H1 (cell line): Measurements from ENCODE around the gene DOCK8. TPM values are rescaled to one million over a fixed set of nuclear protein-coding genes. Genes with fewer than 3 reads are reported as not detected.

Source experiments
- CTCF ChIA-PET: fragments of 300-600 bp; sonication (Branson Sonifier 250); formaldehyde crosslinking; loops from one replicate; lab custom pipeline; 2021; ENCODE audit not compliant: partially characterized antibody; lab: Charles Lee
- POLR2A ChIA-PET: fragments of 300-600 bp; sonication (Branson Sonifier 250); formaldehyde crosslinking; loops from one replicate; lab custom pipeline; 2021; ENCODE audit warnings: inconsistent platforms; ENCODE audit not compliant: partially characterized antibody; lab: Charles Lee
- DNase-seq, 2 experiments: peaks; one replicate each; pipeline versions ENCODE4 v3.0.0 to v3.0.0-alpha.2; 2010 to 2022; ENCODE audit warnings: low spot score in 2 of 2, low read depth in 1 of 2, mixed read lengths in 1 of 2
- FAIRE-seq: peaks from 2 replicates; lab custom pipeline; 2011; peaks lifted over from hg19 to GRCh38; lab: Jason Lieb, UNC
- H2AFZ ChIP-seq: 2 replicates; pipeline ENCODE4 v1.8.1; 2012; ENCODE audit warnings: low read length, inconsistent platforms
- H2AK5ac ChIP-seq: 2 replicates; pipeline ENCODE4 v1.6.1; 2013; ENCODE audit warnings: low read depth, low read length
- H2BK120ac ChIP-seq: replicated peaks from 2 replicates; pipeline ENCODE3; 2013; ENCODE audit warnings: low read depth, low read length, inconsistent platforms
- H2BK12ac ChIP-seq: 2 replicates; pipeline ENCODE4 v1.6.1; 2013; ENCODE audit warnings: low read depth, low read length
- H2BK15ac ChIP-seq: 2 replicates; pipeline ENCODE4 v1.6.1; 2013; ENCODE audit warnings: low read length
- H2BK20ac ChIP-seq: 2 replicates; pipeline ENCODE4 v1.6.1; 2013; ENCODE audit warnings: low read length
- H2BK5ac ChIP-seq: 2 replicates; pipeline ENCODE4 v1.6.1; 2013; ENCODE audit warnings: low read depth, low read length
- H3K14ac ChIP-seq: 2 replicates; pipeline ENCODE4 v1.6.1; 2013; ENCODE audit warnings: inconsistent platforms; ENCODE audit not compliant: insufficient read length
- H3K18ac ChIP-seq: 2 replicates; pipeline ENCODE4 v1.6.1; 2013; ENCODE audit warnings: low read length; ENCODE audit errors: extremely low read depth
- H3K23ac ChIP-seq: 2 replicates; pipeline ENCODE4 v1.6.1; 2013; ENCODE audit warnings: inconsistent platforms; ENCODE audit not compliant: insufficient read length
- H3K23me2 ChIP-seq: 2 replicates; pipeline ENCODE4 v1.6.1; 2013; ENCODE audit warnings: low read depth, low read length
- H3K27ac ChIP-seq: 2 replicates; pipeline ENCODE4 v1.6.1; 2011; ENCODE audit warnings: low read depth, low read length, inconsistent platforms
- H3K27me3 ChIP-seq, 4 experiments: replicated peaks in 1 of 4; 1 replicate in 1 of 4; 2 replicates in 3 of 4; pipeline versions ENCODE4 v1.6.1 to v1.8.1; 2011 to 2013; ENCODE audit warnings: low read length in 3 of 4, mild to moderate bottlenecking in 3 of 4, inconsistent platforms in 2 of 4, mixed read lengths in 2 of 4, moderate library complexity in 1 of 4; ENCODE audit not compliant: control insufficient read depth in 3 of 4, insufficient read depth in 3 of 4; ENCODE audit errors: extremely low read depth in 1 of 4
- H3K36me3 ChIP-seq, 4 experiments: 2 replicates each; pipeline versions ENCODE4 v1.6.1 to v1.8.1; 2011 to 2013; ENCODE audit warnings: mild to moderate bottlenecking in 4 of 4, low read length in 3 of 4, moderate library complexity in 2 of 4, control low read depth in 1 of 4, inconsistent platforms in 1 of 4; ENCODE audit not compliant: insufficient read depth in 4 of 4, control insufficient read depth in 2 of 4
- H3K4ac ChIP-seq: replicated peaks from 2 replicates; pipeline ENCODE3; 2013; ENCODE audit warnings: low read length, low read depth, mixed read lengths, inconsistent platforms; ENCODE audit not compliant: insufficient read length
- H3K4me1 ChIP-seq, 4 experiments: replicated peaks in 1 of 4; 1 replicate in 1 of 4; 2 replicates in 3 of 4; pipeline versions ENCODE4 v1.6.1 to v1.8.1; 2011 to 2013; ENCODE audit warnings: low read length in 3 of 4, inconsistent platforms in 2 of 4, mixed read lengths in 1 of 4; ENCODE audit not compliant: insufficient read depth in 4 of 4, control insufficient read depth in 3 of 4
- H3K4me2 ChIP-seq, 2 experiments: 2 replicates each; pipeline versions ENCODE4 v1.6.1 to v1.8.1; 2011 to 2013; ENCODE audit warnings: low read depth in 2 of 2, low read length in 2 of 2, control low read depth in 1 of 2, inconsistent platforms in 1 of 2, mild to moderate bottlenecking in 1 of 2; ENCODE audit not compliant: insufficient read depth in 1 of 2
- H3K4me3 ChIP-seq, 4 experiments: fragments of 200-600, 300-600 bp in 1 of 4; sonication (generic), shearing (Covaris generic), sonication (Bioruptor Twin) in 1 of 4; 2 replicates each; pipeline versions ENCODE4 v1.5.1 to v1.8.1; 2011 to 2016; ENCODE audit warnings: low read length in 4 of 4, low read depth in 3 of 4, control low read depth in 2 of 4, inconsistent platforms in 2 of 4, mild to moderate bottlenecking in 2 of 4, mixed read lengths in 1 of 4, moderate library complexity in 1 of 4; ENCODE audit not compliant: insufficient read depth in 2 of 4; ENCODE audit errors: extremely low read depth in 1 of 4
- H3K56ac ChIP-seq: replicated peaks from 2 replicates; pipeline ENCODE3; 2013; ENCODE audit warnings: low read depth, mild to moderate bottlenecking, mixed read lengths, low read length, inconsistent platforms; ENCODE audit not compliant: insufficient read length
- H3K79me1 ChIP-seq: 2 replicates; pipeline ENCODE4 v1.6.1; 2013; ENCODE audit warnings: low read depth, low read length, control low read depth
- H3K79me2 ChIP-seq, 2 experiments: 2 replicates each; pipeline versions ENCODE4 v1.6.1 to v1.8.1; 2012 to 2013; ENCODE audit warnings: low read length in 2 of 2, mild to moderate bottlenecking in 2 of 2, inconsistent platforms in 1 of 2; ENCODE audit not compliant: insufficient read depth in 2 of 2, control insufficient read depth in 1 of 2
- H3K9ac ChIP-seq, 4 experiments: replicated peaks in 1 of 4; 1 replicate in 1 of 4; 2 replicates in 3 of 4; pipeline versions ENCODE4 v1.6.1 to v1.8.1; 2011 to 2013; ENCODE audit warnings: low read depth in 3 of 4, low read length in 3 of 4, control low read depth in 2 of 4, mild to moderate bottlenecking in 2 of 4, moderate library complexity in 2 of 4, inconsistent platforms in 1 of 4; ENCODE audit errors: extremely low read depth in 1 of 4
- H3K9me3 ChIP-seq, 2 experiments: 2 replicates each; pipeline versions ENCODE4 v1.6.1 to v1.8.1; 2012 to 2013; ENCODE audit warnings: mild to moderate bottlenecking in 2 of 2, moderate library complexity in 2 of 2, control low read depth in 1 of 2, inconsistent platforms in 1 of 2, low read depth in 1 of 2, low read length in 1 of 2, mixed read lengths in 1 of 2; ENCODE audit not compliant: insufficient read depth in 2 of 2
- H4K20me1 ChIP-seq, 2 experiments: replicated peaks in 1 of 2; 2 replicates each; pipeline versions ENCODE3 to v1.8.1; 2011 to 2013; ENCODE audit warnings: inconsistent platforms in 2 of 2, low read length in 2 of 2, mild to moderate bottlenecking in 1 of 2; ENCODE audit not compliant: insufficient read depth in 2 of 2, control insufficient read depth in 1 of 2
- H4K5ac ChIP-seq: 2 replicates; pipeline ENCODE4 v1.6.1; 2013; ENCODE audit warnings: low read length, low read depth, mixed read lengths, inconsistent platforms; ENCODE audit not compliant: insufficient read length
- H4K8ac ChIP-seq: 2 replicates; pipeline ENCODE4 v1.8.0; 2013; ENCODE audit warnings: mild to moderate bottlenecking, moderate library complexity, low read length, inconsistent platforms; ENCODE audit not compliant: insufficient read depth; ENCODE audit errors: extremely low read depth
- H4K91ac ChIP-seq: replicated peaks from 2 replicates; pipeline ENCODE3; 2013; ENCODE audit warnings: low read length, mixed read lengths, inconsistent platforms; ENCODE audit not compliant: insufficient read length
- ASH2L ChIP-seq: fragments of 200-600, 300-600 bp; sonication (generic); IDR thresholded peaks from one replicate; pipeline ENCODE4 v1.7.1; 2017; ENCODE audit warnings: low read length
- CBX8 ChIP-seq: fragments of 300-800, 300-1000 bp; sonication (generic); IDR thresholded peaks from 2 replicates; pipeline ENCODE4 v1.7.1; 2016; ENCODE audit warnings: low read depth, low read length, borderline replicate concordance
- EZH2 ChIP-seq: fragments of 200-600 bp; sonication (generic); IDR thresholded peaks from 2 replicates; pipeline ENCODE4 v1.7.1; 2012; ENCODE audit warnings: low read depth, mild to moderate bottlenecking, moderate library complexity, low read length, inconsistent platforms; ENCODE audit not compliant: severe bottlenecking
- MAFK ChIP-seq: IDR thresholded peaks from 2 replicates; pipeline ENCODE4 v1.6.1; 2012; ENCODE audit warnings: low read depth, mild to moderate bottlenecking, improper control_type of control experiment, low read length
- PHF8 ChIP-seq: fragments of 200-600 bp; sonication (generic); conservative IDR thresholded peaks from 2 replicates; pipeline ENCODE4 v1.7.1; 2012; ENCODE audit warnings: low read depth, mild to moderate bottlenecking, inconsistent platforms, low read length, moderate library complexity
- POLR2A ChIP-seq, 2 experiments: IDR thresholded peaks; 1 replicate in 1 of 2; 2 replicates in 1 of 2; pipeline ENCODE4 v1.6.1; 2011; ENCODE audit warnings: low read depth in 2 of 2, low read length in 2 of 2, mild to moderate bottlenecking in 2 of 2; ENCODE audit errors: control extremely low read depth in 1 of 2
- POU5F1 ChIP-seq: IDR thresholded peaks from 2 replicates; pipeline ENCODE4 v1.6.1; 2011; ENCODE audit warnings: low read depth, mild to moderate bottlenecking, low read length, moderate library complexity
- SP4 ChIP-seq: IDR thresholded peaks from 2 replicates; pipeline ENCODE4 v1.6.1; 2012; ENCODE audit warnings: low read length, inconsistent platforms
- TBP ChIP-seq: IDR thresholded peaks from 2 replicates; pipeline ENCODE4 v1.6.1; 2011; ENCODE audit warnings: low read depth, low read length, improper control_type of control experiment
- WGBS, 2 experiments: shearing (Covaris generic) in 1 of 2; methylation state at CpG; one replicate each; pipeline versions ENCODE4 v1.1.6 to v1.1.7; 2013 to 2015; ENCODE audit warnings: low lambda C conversion rate in 2 of 2, mixed read lengths in 2 of 2, inconsistent platforms in 1 of 2, low coverage in 1 of 2, missing lambda C conversion rate in 1 of 2; ENCODE audit not compliant: insufficient replicate concordance in 2 of 2, insufficient coverage in 1 of 2, insufficient read length in 1 of 2; ENCODE audit errors: extremely low coverage in 1 of 2, missing lambda C conversion rate in 1 of 2; 5-methylcytosine and 5-hydroxymethylcytosine counted together
- polyA plus RNA-seq, 7 experiments: library from polyadenylated mRNA; depleted of rRNA in 3 of 7; stranded (reverse) in 5 of 7; unstranded in 2 of 7; fragments of >200 nt in 5 of 7; fragments of 200-250 nt in 2 of 7; gene quantifications; 1 replicate in 5 of 7; 2 replicates in 1 of 7; 4 replicates in 1 of 7; pipeline versions ENCODE4 v1.2.1 to v1.2.3, GENCODE V29; 2011 to 2013; ENCODE audit warnings: missing spikeins in 2 of 7, mixed read lengths in 2 of 7
- total RNA-seq: library from RNA; stranded (reverse); fragmentation: NEBNext Ultra II Directional; extraction: Animal tissue kit (Norgen Biotek cat#: 25700); gene quantifications from 2 replicates; pipeline ENCODE4 v1.2.1, GENCODE V29; 2021
- TF ChIP-seq, protein P1 (sequence below): IDR thresholded peaks from 2 replicates; pipeline ENCODE4 v1.6.1; 2012; ENCODE audit warnings: inconsistent platforms

Gene DOCK8
- total and polyA plus RNA-seq, 2 of the 8 experiments (the other 6 are each of a cell fraction or from before 2014, with no cell fraction given), result 0.57 to 2.0 TPM

DNA sequence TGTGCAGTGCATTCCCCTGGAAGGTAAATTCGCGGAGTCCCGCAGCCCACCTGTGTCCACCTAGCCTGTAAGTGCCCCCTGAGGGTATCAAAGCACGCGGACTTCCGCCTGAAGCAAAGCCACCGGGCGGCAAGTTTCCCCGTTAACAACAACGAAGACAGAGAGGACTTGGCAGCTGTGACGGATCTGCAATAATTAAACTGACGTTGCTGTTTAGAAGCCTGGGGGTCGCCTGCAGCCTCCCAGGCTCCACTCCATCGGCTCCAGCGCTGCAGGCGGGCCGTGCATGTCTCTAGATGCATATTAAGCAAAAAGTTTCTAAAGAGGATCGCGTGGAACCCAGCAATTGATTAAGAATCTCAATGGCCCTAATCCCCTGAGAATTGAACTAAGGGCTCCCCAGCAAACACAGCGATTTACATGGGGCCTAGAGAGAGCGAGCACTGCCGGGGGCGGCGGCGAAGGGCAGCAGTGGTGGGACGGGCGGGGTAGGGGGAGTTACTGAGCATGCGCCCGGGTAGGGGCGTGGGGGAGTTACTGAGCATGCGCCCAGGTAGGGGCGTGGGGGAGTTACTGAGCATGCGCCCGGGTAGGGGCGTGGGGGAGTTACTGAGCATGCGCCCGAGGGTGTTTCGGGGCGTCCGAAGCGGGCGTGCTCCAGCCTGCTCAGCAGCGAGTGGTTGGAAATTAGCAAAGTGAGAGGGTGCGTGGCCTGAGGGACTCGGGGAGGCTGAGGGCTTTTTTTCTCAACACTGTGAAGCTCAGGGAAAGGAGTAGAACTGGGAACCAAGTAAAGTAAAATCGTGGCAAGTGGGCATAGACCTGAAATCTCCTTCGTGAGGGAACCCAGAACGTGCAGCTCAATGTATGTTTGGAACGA lies 255.2 kb downstream of the DOCK8 start:
- no peak for FAIRE-seq
- Histone ChIP-seq H3K4me3 (peak overlapping the region; percentile 46 to 76 (median 62)), H2BK20ac (no peak overlapping the region), H2BK5ac (peak overlapping the region; percentile 84), H3K4ac (peak overlapping the region; percentile 47), H3K9me3 (no peaks in the 10 kb centered on the region), H3K36me3 (peaks cover 0 to 15% (median under 1%) of the 10 kb centered on the region in 4 experiments; a peak in 3 of 8 replicates), H3K4me1 (peaks cover 3 to 14% (median 10%) of the 10 kb centered on the region in 4 experiments), H3K18ac (peak overlapping the region; percentile 51), H4K91ac (no peak overlapping the region), H2BK12ac (peak overlapping the region; percentile 35; the same call in 1 of the 2 replicates), H3K23ac (no peak overlapping the region), H3K79me1 (no peaks in the 10 kb centered on the region), H3K23me2 (peaks cover 9% of the 10 kb centered on the region; the same call in 1 of the 2 replicates), H3K27me3 (peaks cover 0 to 5% (median 2%) of the 10 kb centered on the region in 4 experiments; a peak in 2 of 7 replicates), H4K8ac (peak overlapping the region; percentile 88; the same call in 1 of the 2 replicates), H3K4me2 (peak overlapping the region; percentile 69 to 100), H4K5ac (peak overlapping the region; percentile 84), H2AK5ac (0 out of 2 replicates have a peak overlapping the region, but pooled peaks have one; percentile 57), H3K27ac (peak overlapping the region; percentile 30; the same call in 1 of the 2 replicates), H3K79me2 (peaks cover 0 to 6% of the 10 kb centered on the region in 2 experiments; a peak in 1 of 4 replicates), H4K20me1 (no peaks in the 10 kb centered on the region), H2AFZ (peak overlapping the region; percentile 92), H2BK120ac (no peak overlapping the region), H3K56ac (peak overlapping the region; percentile 63), H2BK15ac (no peak overlapping the region), H3K9ac (peak overlapping the region in 3 of 4 experiments; percentile 29 to 78 (median 32); a peak in 6 of 7 replicates), H3K14ac (no peak overlapping the region)
- ChIA-PET CTCF (interaction anchor here (0.9 to 1.3 kb wide), 5 partner anchors 10 to 286 kb away, joined by 3 to 6 read pairs (median 3); no protein-coding TSS in a partner anchor), POLR2A (interaction anchor here (2.9 kb wide), 1 partner anchor 34 kb away, joined by 12 read pairs; the partner anchor contains the start of gene KANK1)
- DNase-seq, result peak; percentile 69 to 84
- 6% methylated on average over 37 of the region's 49 CpGs; no CpG with 5 or more reads in 1 of the 2 experiments for WGBS, 2 experiments
- TF ChIP-seq PHF8 (peak; percentile 35), CBX8 (no peak), MAFK (no peak), TBP (peak; percentile 43; the same call in 1 of the 2 replicates), SP4 (no peak), POU5F1 (no peak), EZH2 (no peak), ASH2L (no peak), POLR2A (IDR thresholded peaks at IDR 0.05; ENCODE audit: control extremely low read depth in 1 of 2, low read depth in 2 of 2, low read length in 2 of 2) (peak in 1 of 2 experiments; percentile 48; a peak in 1 of 3 replicates)
- TF ChIP-seq, protein P1, sequence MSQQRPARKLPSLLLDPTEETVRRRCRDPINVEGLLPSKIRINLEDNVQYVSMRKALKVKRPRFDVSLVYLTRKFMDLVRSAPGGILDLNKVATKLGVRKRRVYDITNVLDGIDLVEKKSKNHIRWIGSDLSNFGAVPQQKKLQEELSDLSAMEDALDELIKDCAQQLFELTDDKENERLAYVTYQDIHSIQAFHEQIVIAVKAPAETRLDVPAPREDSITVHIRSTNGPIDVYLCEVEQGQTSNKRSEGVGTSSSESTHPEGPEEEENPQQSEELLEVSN, result peak; percentile 88
